ENCODE results near the gene TNK2. TPM values are rescaled to one million over a fixed set of nuclear protein-coding genes. Genes with fewer than 3 reads are reported as not detected.

Gene TNK2
- total RNA-seq, 1 donor, result 36.4 TPM

GRCh38 chr3:195886181-195887141, 21.9 kb downstream of the TNK2 start:
- H3K4me3 ChIP-seq (ENCODE audit: low read length), result no peak overlapping the region

GRCh38 chr3:195885036-195885891, 23.1 kb downstream of the TNK2 start:
- Histone ChIP-seq H3K27me3 (ENCODE audit: insufficient read depth, low read length) (no peaks in the 10 kb centered on the region), H3K9me3 (ENCODE audit: low read depth, low read length) (no peaks in the 10 kb centered on the region), H3K4me3 (ENCODE audit: low read length) (no peak overlapping the region), H3K4me1 (ENCODE audit: insufficient read depth, low read length) (no peaks in the 10 kb centered on the region)

More at GRCh38 chr3:195886181-195887141, 21.9 kb downstream of the TNK2 start:
- no peaks in the 10 kb centered on the region for H3K4me1 ChIP-seq (ENCODE audit: insufficient read depth, low read length)
- no peaks in the 10 kb centered on the region for H3K9me3 ChIP-seq (ENCODE audit: low read depth, low read length)
- H3K27me3 ChIP-seq (ENCODE audit: insufficient read depth, low read length), result no peaks in the 10 kb centered on the region

- Histone ChIP-seq H3K9me3 (ENCODE audit: low read depth, low read length) (no peaks in the 10 kb centered on the region), H3K27me3 (ENCODE audit: insufficient read depth, low read length) (no peaks in the 10 kb centered on the region), H3K4me3 (ENCODE audit: low read length) (no peak overlapping the region), H3K4me1 (ENCODE audit: insufficient read depth, low read length) (no peaks in the 10 kb centered on the region)
These were observed 23.7 kb downstream of the TNK2 start for GRCh38 chr3:195884691-195885035.

GRCh38 chr3:195883801-195884200, 24.6 kb downstream of the TNK2 start:
- H3K9me3 ChIP-seq (ENCODE audit: low read depth, low read length), result no peaks in the 10 kb centered on the region
- no peak overlapping the region for H3K4me3 ChIP-seq (ENCODE audit: low read length)
- H3K4me1 ChIP-seq (ENCODE audit: insufficient read depth, low read length), result no peaks in the 10 kb centered on the region
- no peaks in the 10 kb centered on the region for H3K27me3 ChIP-seq (ENCODE audit: insufficient read depth, low read length)

GRCh38 chr3:195883160-195883559, 25.2 kb downstream of the TNK2 start:
- no peaks in the 10 kb centered on the region for H3K9me3 ChIP-seq (ENCODE audit: low read depth, low read length)
- no peaks in the 10 kb centered on the region for H3K27me3 ChIP-seq (ENCODE audit: insufficient read depth, low read length)
- H3K4me3 ChIP-seq (ENCODE audit: low read length), result no peak overlapping the region
- no peaks in the 10 kb centered on the region for H3K4me1 ChIP-seq (ENCODE audit: insufficient read depth, low read length)

- H3K4me3 ChIP-seq (ENCODE audit: low read length), result no peak overlapping the region
- H3K4me1 ChIP-seq (ENCODE audit: insufficient read depth, low read length), result peaks cover 4% of the 10 kb centered on the region
- no peaks in the 10 kb centered on the region for H3K9me3 ChIP-seq (ENCODE audit: low read depth, low read length)
- no peaks in the 10 kb centered on the region for H3K27me3 ChIP-seq (ENCODE audit: insufficient read depth, low read length)
These were observed 26.3 kb downstream of the TNK2 start for GRCh38 chr3:195882002-195882441.

GRCh38 chr3:195881276-195881988, 26.9 kb downstream of the TNK2 start:
- H3K4me1 ChIP-seq (ENCODE audit: insufficient read depth, low read length), result peaks cover 7% of the 10 kb centered on the region
- no peaks in the 10 kb centered on the region for H3K9me3 ChIP-seq (ENCODE audit: low read depth, low read length)
- H3K4me3 ChIP-seq (ENCODE audit: low read length), result no peak overlapping the region
- H3K27me3 ChIP-seq (ENCODE audit: insufficient read depth, low read length), result no peaks in the 10 kb centered on the region

GRCh38 chr3:195880037-195880431, 28.3 kb downstream of the TNK2 start:
- peaks cover 7% of the 10 kb centered on the region for H3K4me1 ChIP-seq (ENCODE audit: insufficient read depth, low read length)
- H3K4me3 ChIP-seq (ENCODE audit: low read length), result no peak overlapping the region
- no peaks in the 10 kb centered on the region for H3K27me3 ChIP-seq (ENCODE audit: insufficient read depth, low read length)
- H3K9me3 ChIP-seq (ENCODE audit: low read depth, low read length), result no peaks in the 10 kb centered on the region

GRCh38 chr3:195879416-195880036, 28.8 kb downstream of the TNK2 start:
- Histone ChIP-seq H3K4me1 (ENCODE audit: insufficient read depth, low read length) (peaks cover 7% of the 10 kb centered on the region), H3K27me3 (ENCODE audit: insufficient read depth, low read length) (no peaks in the 10 kb centered on the region), H3K9me3 (ENCODE audit: low read depth, low read length) (no peaks in the 10 kb centered on the region), H3K4me3 (ENCODE audit: low read length) (no peak overlapping the region)

- Histone ChIP-seq H3K4me1 (ENCODE audit: insufficient read depth, low read length) (peaks cover 7% of the 10 kb centered on the region), H3K27me3 (ENCODE audit: insufficient read depth, low read length) (no peaks in the 10 kb centered on the region), H3K9me3 (ENCODE audit: low read depth, low read length) (no peaks in the 10 kb centered on the region), H3K4me3 (ENCODE audit: low read length) (no peak overlapping the region)
These were observed 29.7 kb downstream of the TNK2 start for GRCh38 chr3:195878424-195879274.

- Histone ChIP-seq H3K4me1 (ENCODE audit: insufficient read depth, low read length) (peaks cover 7% of the 10 kb centered on the region), H3K4me3 (ENCODE audit: low read length) (no peak overlapping the region), H3K9me3 (ENCODE audit: low read depth, low read length) (no peaks in the 10 kb centered on the region), H3K27me3 (ENCODE audit: insufficient read depth, low read length) (no peaks in the 10 kb centered on the region)
These were observed 30.5 kb downstream of the TNK2 start for GRCh38 chr3:195877767-195878423.

- Histone ChIP-seq H3K4me1 (ENCODE audit: insufficient read depth, low read length) (peaks cover 7% of the 10 kb centered on the region), H3K4me3 (ENCODE audit: low read length) (no peak overlapping the region), H3K9me3 (ENCODE audit: low read depth, low read length) (no peaks in the 10 kb centered on the region), H3K27me3 (ENCODE audit: insufficient read depth, low read length) (no peaks in the 10 kb centered on the region)
These were observed 31.1 kb downstream of the TNK2 start for GRCh38 chr3:195877136-195877715.

Data from mononuclear cell (primary cell).